ENCODE measurements around the gene THSD4. TPM values are rescaled to one million over a fixed set of nuclear protein-coding genes. Genes with fewer than 3 reads are reported as not detected.

Gene THSD4
- total RNA-seq, 6 experiments from 2014 or later: 5.2 to 21.8 (median 13.7) TPM

DNA sequence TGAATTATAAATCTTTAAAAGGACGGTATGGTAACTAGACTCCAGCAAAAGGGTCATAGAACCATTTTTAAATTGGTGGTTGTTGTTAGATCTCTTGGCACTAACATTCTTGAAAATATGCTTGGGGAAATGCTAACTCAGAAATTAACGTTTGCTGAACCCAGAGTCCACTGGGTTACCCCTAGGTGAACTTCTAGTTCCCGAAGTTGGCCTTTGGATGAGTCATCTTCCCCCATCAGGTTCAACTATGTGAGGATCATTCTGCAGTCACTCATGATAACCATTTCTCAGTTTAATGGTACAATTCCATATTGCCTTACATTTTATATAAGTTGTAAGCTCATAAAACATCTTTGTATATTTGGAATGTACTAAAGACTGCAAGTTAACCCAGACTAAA is 204.7 kb downstream of the THSD4 start:
- Histone ChIP-seq H3K9me3 (no peaks in the 10 kb centered on the region), H3K27ac (peak overlapping the region in 2 of 3 donors; percentile 42 to 61), H3K4me3 (no peak overlapping the region), H3K36me3 (no peaks in the 10 kb centered on the region), H3K4me1 (peaks cover 0 to 17% (median 7%) of the 10 kb centered on the region in 4 donors), H3K27me3 (no peaks in the 10 kb centered on the region)
- intact Hi-C loops (cut with DNase I): no loop called here
- TF ChIP-seq POLR2A (IDR thresholded peaks at IDR 0.05): no peak
- TF ChIP-seq, protein P1, sequence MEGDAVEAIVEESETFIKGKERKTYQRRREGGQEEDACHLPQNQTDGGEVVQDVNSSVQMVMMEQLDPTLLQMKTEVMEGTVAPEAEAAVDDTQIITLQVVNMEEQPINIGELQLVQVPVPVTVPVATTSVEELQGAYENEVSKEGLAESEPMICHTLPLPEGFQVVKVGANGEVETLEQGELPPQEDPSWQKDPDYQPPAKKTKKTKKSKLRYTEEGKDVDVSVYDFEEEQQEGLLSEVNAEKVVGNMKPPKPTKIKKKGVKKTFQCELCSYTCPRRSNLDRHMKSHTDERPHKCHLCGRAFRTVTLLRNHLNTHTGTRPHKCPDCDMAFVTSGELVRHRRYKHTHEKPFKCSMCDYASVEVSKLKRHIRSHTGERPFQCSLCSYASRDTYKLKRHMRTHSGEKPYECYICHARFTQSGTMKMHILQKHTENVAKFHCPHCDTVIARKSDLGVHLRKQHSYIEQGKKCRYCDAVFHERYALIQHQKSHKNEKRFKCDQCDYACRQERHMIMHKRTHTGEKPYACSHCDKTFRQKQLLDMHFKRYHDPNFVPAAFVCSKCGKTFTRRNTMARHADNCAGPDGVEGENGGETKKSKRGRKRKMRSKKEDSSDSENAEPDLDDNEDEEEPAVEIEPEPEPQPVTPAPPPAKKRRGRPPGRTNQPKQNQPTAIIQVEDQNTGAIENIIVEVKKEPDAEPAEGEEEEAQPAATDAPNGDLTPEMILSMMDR (IDR thresholded peaks at IDR 0.05): no peak
- ATAC-seq (peak; percentile 77 to 92 (median 86)), DNase-seq (no peak)
- WGBS (ENCODE audit: insufficient coverage, low coverage, low lambda C conversion rate, missing lambda C conversion rate): 17% methylated on average over 1 of the region's 3 CpGs

DNA sequence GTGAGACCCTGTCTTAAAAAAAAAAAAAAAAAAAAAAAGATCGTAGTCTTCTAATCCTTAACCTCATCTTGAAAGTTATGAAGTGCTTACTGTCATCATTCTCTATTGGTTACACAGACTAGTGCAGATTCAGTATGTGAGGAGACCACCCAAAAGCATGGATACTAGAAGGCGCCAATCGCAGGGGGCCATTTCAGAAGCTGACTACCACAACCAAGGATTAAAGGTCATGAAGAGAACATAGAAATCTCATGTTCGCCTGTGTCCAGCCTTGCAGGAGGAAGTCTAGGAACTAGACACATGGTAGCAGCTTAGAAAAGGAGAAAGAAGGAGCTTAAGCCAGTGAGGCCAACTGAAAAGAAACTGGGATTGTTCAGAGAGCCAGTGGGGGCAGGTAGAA is 207.8 kb downstream of the THSD4 start:
- TF ChIP-seq POLR2A (IDR thresholded peaks at IDR 0.05): no peak
- TF ChIP-seq, protein P1 (IDR thresholded peaks at IDR 0.05): no peak

DNA sequence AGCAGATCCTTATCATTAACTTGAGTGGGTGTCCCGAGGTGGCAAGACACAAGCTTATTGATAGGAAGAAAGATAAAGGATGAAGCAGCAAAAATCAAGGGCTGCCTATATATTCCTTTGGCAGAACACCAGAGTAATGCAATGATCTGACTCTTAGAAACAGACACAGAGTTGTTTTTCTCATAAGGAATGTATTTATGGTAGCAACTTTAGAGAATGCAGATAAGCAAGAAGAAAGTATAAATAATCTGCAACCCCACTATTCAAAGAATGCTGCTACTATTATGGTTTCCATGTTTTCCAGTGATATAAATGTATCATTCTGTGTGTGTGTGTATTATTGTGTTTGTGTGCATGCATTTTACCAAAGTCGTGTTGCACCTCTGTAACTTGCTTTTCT is 208.3 kb downstream of the THSD4 start:
- Histone ChIP-seq H3K36me3 (no peaks in the 10 kb centered on the region), H3K4me3 (no peak overlapping the region), H3K4me1 (peaks cover 0 to 27% (median 10%) of the 10 kb centered on the region in 4 donors), H3K9me3 (no peaks in the 10 kb centered on the region), H3K27me3 (no peaks in the 10 kb centered on the region), H3K27ac (no peak overlapping the region)
- intact Hi-C loops (cut with DNase I): no loop called here
- DNase-seq (no peak), ATAC-seq (no peak)
- WGBS (ENCODE audit: insufficient coverage, low coverage, low lambda C conversion rate, missing lambda C conversion rate): 78% methylated on average over 2 of the region's 2 CpGs
- TF ChIP-seq, protein P1 (IDR thresholded peaks at IDR 0.05): no peak
- TF ChIP-seq POLR2A (IDR thresholded peaks at IDR 0.05): no peak

More for the DNA sequence above, 207.8 kb downstream of the THSD4 start:
- Histone ChIP-seq H3K9me3 (no peaks in the 10 kb centered on the region), H3K27me3 (no peaks in the 10 kb centered on the region), H3K27ac (no peak overlapping the region), H3K36me3 (no peaks in the 10 kb centered on the region), H3K4me1 (peaks cover 0 to 24% (median 8%) of the 10 kb centered on the region in 4 donors), H3K4me3 (no peak overlapping the region)
- DNase-seq (no peak), ATAC-seq (no peak)
- intact Hi-C loops (cut with DNase I): no loop called here
- 80% methylated on average over 4 of the region's 4 CpGs for WGBS (ENCODE audit: insufficient coverage, low coverage, low lambda C conversion rate, missing lambda C conversion rate)

DNA sequence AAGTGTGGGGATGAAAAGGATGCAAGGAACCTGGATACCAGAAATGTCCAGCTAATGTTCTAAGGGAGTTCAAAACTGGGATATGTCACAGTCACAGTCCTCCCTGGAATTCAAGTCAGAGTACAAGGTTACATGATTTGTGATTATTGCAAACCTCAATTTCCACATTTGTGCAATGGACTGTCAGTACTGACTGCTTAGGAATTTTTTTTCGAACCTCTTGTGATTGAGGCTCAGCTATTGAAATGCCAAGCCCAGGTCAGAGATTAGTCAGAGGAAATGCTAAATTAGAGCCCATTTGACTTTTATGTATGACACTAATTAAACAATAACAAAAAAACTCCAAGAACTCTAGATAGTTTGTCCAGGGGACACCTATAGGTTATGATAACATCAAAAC is 210.2 kb downstream of the THSD4 start:
- Histone ChIP-seq H3K27me3 (no peaks in the 10 kb centered on the region), H3K27ac (no peak overlapping the region), H3K36me3 (no peaks in the 10 kb centered on the region), H3K9me3 (no peaks in the 10 kb centered on the region), H3K4me3 (no peak overlapping the region), H3K4me1 (peaks cover 0 to 34% (median 12%) of the 10 kb centered on the region in 4 donors)
- no peak for ATAC-seq
- 82% methylated on average over 1 of the region's 1 CpG for WGBS (ENCODE audit: insufficient coverage, low coverage, low lambda C conversion rate, missing lambda C conversion rate)
- no peak for TF ChIP-seq POLR2A (IDR thresholded peaks at IDR 0.05)
- TF ChIP-seq, protein P1 (IDR thresholded peaks at IDR 0.05): no peak
- intact Hi-C loops (cut with DNase I): no loop called here
- no peak for DNase-seq

DNA sequence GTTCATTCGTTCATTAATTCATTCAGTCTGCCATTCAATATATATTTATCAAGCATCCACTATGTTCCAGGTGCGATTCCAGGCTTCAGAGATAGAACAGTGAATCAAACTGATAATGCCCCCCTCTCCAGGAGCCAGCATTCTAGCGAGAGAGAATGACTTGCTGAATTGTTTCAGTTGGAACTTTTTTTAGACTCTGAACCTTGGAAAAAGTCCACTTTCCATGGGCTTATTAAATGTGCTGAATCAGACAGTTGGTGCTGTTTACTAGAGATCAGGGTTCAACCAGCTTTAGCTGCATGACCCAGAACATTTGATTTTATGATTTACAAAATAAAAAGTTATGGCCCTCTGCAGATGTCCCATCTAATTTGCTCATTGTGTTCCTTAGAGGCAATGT is 213.2 kb downstream of the THSD4 start:
- peak in 1 of 3 donors; percentile 57 for DNase-seq
- H3K27ac ChIP-seq: peak overlapping the region; percentile 80 to 84 (median 80)
- peak; percentile 84 to 90 (median 87) for ATAC-seq

More for the DNA sequence above, 213.2 kb downstream of the THSD4 start:
- no peaks in the 10 kb centered on the region for H3K36me3 ChIP-seq
- H3K9me3 ChIP-seq: no peaks in the 10 kb centered on the region
- peaks cover 0 to 34% (median 12%) of the 10 kb centered on the region in 4 donors for H3K4me1 ChIP-seq
- intact Hi-C loops (cut with DNase I): no loop called here
- TF ChIP-seq, protein P1 (IDR thresholded peaks at IDR 0.05): no peak
- TF ChIP-seq POLR2A (IDR thresholded peaks at IDR 0.05): peak; percentile 61
- 22% methylated on average over 3 of the region's 3 CpGs for WGBS (ENCODE audit: insufficient coverage, low coverage, low lambda C conversion rate, missing lambda C conversion rate)
- no peak overlapping the region for H3K4me3 ChIP-seq
- H3K27me3 ChIP-seq: no peaks in the 10 kb centered on the region
